ENCODE results near the gene BEND7.

The BEND7 gene

GRCh38 chr10:13518076-13518692 is 10.6 kb downstream of the BEND7 start:
- DNase-seq: no peak

GRCh38 chr10:13517675-13518074 is 11.1 kb downstream of the BEND7 start:
- no peak for DNase-seq

- DNase-seq: no peak
These were observed 12.6 kb downstream of the BEND7 start for GRCh38 chr10:13516176-13516575.

DNA sequence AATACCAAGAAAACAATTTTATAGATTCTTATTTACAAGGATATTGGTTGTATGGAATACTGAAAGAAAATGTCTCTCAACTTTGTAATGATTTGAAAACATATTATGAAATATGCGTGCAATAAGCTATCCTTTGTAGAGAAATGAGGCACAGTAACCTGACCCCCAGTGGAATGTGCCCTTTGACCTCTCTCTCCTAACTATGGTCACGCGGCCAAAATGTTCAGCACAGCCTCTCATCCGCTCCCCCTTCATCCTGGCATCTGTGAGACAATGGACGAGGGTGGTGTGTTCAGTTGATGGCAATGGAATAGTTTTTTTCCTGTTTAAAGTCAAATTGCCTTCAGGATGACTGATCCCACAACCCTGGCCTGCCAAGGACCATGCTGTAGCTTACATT is 13.3 kb downstream of the BEND7 start:
- no peak for DNase-seq

DNA sequence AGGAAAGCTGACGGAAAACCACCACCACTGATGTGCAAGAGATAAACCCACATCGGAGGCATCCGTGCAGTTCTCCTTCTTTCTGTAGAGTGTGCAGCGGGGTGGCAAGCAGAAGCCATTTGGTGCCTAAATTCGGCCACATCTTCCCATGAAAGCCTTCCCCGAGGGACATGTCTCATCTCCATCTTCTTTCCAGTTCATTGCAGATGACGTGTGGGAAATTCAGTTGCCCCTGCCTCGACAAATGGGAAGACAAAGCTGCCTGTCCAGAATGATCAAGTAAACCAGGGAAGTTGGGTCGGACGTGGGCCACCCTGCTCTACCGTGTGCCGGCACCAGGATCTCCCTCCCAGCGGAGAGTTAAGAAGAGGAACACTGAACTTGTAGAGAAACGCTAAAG is 14.5 kb downstream of the BEND7 start:
- DNase-seq: no peak

GRCh38 chr10:13512564-13512963 is 16.2 kb downstream of the BEND7 start:
- no peak for DNase-seq

GRCh38 chr10:13511409-13511808 is 17.4 kb downstream of the BEND7 start:
- DNase-seq: no peak

GRCh38 chr10:13505052-13505680 is 23.6 kb downstream of the BEND7 start:
- DNase-seq: no peak

- no peak for DNase-seq
These were observed 24.9 kb downstream of the BEND7 start for GRCh38 chr10:13503745-13504463.

- DNase-seq: no peak
These were observed 26.4 kb downstream of the BEND7 start for GRCh38 chr10:13502380-13502779.

- no peak for DNase-seq
These were observed 28.6 kb downstream of the BEND7 start for GRCh38 chr10:13500201-13500600.

DNA sequence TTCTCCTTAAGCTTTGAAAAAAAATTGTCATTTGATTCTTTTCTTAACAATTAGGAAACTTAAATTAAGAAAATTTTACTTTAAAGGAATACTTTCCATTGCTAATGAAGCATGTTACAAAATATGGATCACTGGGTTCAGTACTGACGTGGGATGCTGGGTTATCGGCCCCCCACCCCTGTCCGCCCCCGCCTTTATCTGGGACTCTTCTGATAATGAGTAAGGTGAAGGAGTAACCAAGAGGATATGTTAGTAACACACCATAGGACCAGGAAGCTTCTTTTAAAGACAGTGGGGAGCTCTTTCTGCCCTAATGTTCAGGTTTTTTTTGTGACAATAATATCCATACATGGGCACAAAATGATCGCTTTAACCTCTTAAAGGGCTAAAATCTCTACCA is 29.7 kb downstream of the BEND7 start:
- no peak for DNase-seq

DNA sequence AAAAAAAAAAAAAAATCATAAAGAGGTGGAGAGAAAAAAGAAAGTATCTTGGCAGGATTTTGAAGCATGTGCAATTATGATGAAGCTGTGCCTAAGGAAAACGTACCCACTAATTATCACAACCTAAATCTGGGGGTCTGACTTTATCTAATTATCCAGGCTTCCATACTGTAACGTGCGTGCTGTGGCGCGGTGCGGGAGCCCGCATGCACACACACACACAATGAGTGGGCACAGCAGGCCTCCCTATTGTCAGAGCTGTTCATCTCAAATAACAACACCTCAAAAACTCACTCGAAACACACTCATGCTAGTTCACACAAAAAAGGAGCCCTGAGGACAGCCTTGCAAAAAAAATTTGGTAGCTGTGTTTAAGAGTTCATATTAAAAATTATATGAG is 31.9 kb downstream of the BEND7 start:
- DNase-seq: no peak

DNA sequence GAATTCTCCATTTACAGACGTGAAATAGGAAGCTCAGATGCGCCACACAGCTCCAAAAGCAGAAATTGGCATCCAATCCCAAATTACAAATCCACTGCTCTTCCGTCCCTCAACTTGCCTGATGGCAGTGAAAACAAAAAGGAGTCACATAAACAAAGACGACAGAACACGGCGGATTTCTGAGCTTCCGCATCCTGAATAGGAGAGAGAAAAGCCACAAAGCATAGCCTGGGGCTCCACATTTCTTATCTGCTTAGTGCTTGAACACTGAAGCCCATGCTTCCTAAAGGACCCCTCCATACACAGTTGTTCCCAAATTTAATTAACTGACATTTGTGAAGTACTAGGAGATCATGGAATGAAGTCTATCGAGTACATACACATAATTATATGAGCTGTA is 32.6 kb downstream of the BEND7 start:
- DNase-seq: no peak

DNA sequence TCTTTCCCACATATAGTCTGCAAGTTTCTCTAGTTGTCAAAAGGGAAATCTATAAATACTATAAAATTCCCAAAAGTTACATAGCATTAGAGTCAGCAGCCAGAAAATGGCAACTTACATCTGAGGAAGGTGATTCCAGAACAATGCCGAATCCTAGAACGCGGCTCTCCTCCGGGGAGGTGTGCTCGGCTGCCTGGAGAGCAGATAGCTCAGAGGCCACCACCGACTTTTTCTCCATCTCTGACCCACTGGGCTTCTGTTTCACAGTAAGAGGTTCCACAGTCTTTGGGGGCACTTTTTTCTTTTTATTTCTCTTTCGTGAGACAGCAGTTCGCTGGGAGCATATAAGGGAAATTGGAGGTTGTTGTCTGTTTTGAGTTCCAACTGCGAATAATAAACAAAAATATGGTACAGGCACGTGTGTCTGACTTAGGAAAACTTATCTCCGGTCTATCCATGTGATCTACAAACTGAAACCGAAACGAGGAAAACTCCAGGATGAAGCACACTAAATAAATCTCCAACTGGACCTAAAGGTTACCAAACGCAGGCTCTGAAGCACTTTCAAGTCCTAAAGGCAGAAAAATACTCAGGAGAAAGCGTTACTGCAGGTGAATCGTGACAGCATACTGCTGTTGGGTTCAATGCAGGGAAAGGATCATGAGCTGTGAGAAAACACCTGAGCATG is 36.2 kb downstream of the BEND7 start:
- DNase-seq: no peak

DNA sequence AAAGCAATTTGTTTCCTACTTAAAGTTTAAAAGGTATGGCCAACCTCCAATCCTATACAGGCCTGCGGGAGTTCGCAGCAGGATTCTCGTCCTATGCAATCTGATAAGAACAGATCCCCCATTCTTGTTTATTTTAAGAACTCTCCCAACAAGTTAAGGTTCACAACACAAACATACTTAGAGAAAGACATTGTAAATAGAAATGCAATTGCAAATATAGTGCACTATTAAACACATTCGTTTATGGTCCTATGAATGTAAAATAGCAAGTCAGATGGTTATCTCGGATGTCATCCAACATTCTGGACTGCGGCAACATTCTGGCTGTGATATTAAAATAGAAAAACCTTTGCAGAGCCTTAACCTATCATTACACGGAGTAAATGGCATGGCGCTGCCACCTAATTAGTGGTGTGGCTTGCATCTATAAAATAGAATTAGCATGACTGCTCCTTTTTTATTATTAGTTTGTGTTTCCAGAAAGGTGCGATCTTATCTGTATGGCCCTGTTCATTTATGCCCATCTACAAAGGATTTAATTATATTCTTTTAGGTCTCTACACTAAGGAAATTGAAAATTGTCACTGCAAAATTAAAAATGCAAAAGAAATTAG is 37.0 kb downstream of the BEND7 start:
- DNase-seq: no peak

DNA sequence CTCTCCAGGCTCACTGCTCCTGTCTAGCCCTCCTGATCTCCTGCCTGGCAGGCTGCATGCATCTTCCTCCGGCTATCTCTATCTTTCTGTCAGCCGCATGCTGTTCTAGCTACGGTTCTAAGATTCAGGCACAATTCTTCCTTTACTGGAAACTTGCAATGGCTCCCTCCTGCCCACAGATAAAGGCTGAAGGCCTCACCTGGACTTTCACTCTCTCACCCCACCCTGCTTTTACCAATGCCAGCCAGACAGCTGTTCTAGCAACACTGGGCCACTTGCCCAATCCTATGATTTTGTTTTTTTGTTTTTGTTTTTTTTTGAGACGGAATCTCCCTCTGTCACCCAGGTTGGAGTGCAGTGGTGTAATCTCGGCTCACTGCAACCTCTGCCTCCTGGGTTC is 38.3 kb downstream of the BEND7 start:
- DNase-seq: no peak

GRCh38 chr10:13489035-13489599 is 39.7 kb downstream of the BEND7 start:
- no peak for DNase-seq

DNA sequence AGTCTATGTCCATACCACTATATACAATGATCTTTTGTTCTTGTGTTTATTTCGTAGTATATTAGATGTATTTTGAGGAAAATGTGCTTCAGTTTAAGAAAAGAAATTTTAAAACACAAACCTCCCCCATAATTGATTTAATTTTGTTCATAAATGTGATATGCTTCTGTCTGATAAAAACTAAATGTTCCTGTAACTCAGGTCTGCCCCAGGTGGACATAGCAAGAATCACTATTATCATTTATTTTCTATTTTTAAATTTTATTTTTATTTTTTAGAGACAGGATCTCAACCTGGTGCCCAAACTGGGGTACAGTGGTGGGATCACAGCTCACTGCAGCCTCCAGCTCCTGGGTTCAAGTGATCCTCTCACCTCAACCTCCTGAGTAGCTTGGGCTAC is 43.2 kb downstream of the BEND7 start:
- DNase-seq: no peak

DNA sequence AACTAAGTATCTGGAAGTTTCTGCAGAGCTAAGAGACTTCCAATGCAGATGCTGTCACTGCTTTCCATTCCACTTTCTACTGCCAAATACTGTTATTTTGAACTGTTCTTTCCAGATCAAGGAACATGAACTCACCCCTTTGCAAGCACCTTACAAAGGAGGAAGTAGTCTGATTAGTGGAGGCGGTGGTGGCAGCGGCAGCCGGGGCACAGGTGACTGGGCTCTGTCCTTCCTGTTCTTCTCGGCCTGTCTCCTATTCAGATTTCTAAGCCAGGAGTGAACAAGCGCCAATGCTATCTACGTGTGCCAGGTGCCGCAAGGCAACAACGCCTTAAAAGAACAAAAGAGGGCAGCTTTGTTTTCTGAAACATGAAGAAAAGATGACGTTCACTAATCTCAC is 44.9 kb downstream of the BEND7 start:
- DNase-seq: no peak

- DNase-seq: no peak
These were observed 45.7 kb downstream of the BEND7 start for GRCh38 chr10:13483073-13483472.

- no peak for DNase-seq
These were observed 47.1 kb downstream of the BEND7 start for GRCh38 chr10:13481690-13482089.

GRCh38 chr10:13475124-13475523 is 53.7 kb downstream of the BEND7 start:
- DNase-seq: no peak

Measured in NCI-H524 treated with DMSO at 0.1 percent for 48 hours (cell line).